GM21717 (cell line): Measurements from ENCODE around the gene KCNAB2.

ENCODE experiments used
- ATAC-seq: cut with Tn5 transposase; IDR thresholded peaks from one replicate; pipeline ENCODE4 v1.9.1; 2021; ENCODE audit warnings: mild to moderate bottlenecking, moderate library complexity; ENCODE audit not compliant: unreplicated experiment

The KCNAB2 gene

DNA sequence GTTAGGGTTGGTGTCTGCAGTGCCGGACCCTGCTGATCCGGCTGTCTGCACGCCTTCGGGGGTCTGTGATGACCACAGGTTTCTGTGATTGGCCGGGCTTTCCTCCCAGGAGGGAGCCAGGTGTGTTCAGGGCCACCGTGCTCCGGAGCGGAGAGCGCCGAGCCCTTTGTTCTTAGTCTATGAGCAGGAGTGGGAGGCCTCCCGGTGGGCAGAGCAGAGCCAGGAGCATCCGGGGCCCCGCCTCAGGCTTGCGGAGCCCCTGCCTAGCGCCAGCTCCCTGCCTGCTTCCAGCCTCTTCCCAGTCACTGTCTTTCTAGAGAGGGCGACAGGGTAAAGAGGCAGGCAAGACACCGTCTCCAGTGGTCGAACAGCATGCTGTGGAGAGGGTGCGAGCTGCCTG is 31.8 kb downstream of the KCNAB2 start:
- no peak for ATAC-seq

DNA sequence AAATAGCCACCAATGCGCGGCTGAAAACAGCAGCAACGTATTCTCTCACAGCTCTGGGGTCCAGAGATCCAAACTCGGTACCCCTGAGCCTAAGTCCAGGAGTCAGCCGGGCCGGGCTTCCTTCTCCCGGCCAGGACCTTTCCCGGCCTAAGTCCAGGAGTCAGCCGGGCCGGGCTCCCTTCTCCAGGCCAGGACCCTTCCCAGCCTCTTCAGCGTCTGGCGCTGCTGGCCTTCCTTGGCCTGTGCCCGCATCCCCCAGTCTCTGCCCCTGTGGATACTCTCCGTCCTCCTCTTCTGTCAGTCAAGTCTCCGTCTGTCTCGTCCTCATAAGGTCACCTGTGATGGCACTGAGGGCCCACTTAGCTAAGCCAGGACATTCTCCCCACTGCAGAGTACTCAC is 32.2 kb downstream of the KCNAB2 start:
- no peak for ATAC-seq

DNA sequence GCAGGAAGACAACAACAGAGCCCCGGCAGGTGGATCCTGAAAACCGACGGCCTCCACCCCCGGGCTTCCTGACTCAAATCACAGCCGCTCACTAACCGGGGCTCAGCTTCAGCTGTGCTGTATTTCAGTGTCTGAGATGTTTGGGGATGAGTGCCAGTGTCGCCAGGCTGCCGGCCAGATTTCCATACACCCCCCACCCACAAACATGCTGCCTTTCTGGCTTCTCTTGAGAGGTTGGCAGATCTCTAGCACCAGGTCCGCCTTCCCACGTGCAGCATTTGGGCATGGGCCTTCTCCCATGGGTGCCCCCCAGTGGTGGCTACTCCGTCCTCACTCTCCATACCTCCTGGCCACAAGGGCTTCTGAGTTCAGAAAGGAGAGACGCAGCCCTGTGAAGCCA is 34.8 kb downstream of the KCNAB2 start:
- no peak for ATAC-seq

DNA sequence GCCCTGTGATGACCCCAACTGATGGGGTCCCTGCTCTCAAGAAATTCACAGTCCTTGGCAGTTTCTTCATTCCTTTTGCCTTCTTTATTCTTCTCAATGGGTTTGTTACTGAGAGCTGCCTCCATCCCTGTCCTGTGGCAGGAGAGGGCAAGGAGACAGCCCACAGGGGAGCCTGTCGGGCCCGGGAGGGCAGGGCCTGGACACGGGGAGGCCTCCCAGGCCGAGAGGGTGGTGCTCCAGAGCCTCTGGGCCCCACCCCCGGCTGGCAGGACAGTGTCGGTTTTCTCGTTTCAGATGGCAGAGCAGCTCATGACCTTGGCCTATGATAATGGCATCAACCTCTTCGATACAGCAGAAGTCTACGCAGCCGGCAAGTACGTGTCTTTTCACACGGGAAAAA is 36.2 kb downstream of the KCNAB2 start:
- no peak for ATAC-seq

DNA sequence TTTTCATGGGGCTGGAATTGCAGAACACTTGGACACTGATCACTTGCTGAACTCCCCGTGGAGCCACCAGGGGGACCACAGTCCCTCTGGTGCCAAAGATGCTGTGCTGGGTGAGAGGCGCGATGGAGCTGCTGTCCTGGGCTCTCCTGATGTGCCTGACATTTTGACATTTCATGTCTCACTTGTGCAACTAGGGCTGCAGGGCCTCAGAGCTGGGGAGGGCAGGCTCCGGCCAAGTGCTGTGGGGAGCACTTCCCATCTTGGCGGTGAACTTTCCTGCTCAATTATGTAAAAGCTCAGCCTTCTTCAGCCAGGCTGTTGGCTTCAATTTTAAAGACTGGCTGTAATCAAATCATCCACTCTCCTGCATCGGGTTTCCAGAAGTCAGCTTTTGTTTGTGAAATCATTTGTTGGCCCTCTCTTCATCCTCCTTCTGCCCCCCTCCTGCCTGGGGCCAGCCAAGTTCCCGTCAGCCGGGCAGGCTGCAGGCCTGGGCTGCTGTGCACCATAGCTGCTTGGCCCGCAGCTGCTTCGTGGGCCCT is 36.8 kb downstream of the KCNAB2 start:
- ATAC-seq, result no peak

DNA sequence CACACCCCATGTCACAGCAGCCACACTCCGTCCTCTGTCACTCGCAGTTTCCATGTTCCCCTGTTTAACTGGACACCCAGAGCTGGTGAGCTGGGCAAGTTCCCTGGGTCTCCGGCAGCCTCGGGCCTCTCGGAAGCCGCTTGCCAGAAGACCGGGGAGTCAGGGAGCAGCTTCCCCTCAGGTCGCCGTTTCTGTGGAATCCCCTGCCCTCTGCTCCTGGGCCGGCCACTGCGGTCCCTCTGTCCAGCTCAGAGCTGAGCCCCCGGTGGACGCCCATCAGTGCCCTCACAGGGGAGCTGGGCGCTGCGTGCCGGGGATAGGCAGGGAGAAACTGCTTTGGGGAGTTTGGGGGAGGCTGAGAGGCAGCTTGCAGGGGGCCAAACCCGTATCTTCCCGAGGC is 37.7 kb downstream of the KCNAB2 start:
- no peak for ATAC-seq

DNA sequence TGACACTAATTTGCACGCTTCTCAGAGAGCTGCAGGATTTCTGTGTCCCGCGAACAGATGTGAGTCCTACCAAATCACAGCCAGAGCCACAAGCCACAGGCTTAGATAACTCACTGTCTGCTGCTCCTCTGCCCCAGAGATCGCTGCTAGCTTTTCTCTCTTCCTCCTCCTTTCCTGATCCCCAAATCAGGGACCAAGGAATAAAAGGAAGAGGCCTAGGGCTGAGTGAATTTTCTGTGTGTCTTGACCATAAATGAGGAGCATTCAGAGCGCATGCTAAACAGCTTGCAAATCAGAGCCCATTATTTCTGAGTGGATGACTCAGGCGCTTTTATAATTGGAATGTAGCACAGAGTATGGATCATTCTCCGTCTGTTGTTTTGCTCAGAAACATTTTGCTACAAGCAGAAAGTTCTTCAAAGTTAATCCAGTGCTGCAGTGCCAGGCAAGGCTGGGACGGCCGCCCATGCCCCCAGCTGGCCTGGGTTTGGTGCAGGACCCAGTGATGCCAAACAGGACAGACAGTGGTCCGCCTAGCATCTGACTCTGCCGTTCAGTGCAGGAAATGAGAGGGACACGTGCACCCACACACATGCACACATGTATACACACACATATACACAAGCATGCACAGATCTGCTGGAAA is 38.2 kb downstream of the KCNAB2 start:
- no peak for ATAC-seq

DNA sequence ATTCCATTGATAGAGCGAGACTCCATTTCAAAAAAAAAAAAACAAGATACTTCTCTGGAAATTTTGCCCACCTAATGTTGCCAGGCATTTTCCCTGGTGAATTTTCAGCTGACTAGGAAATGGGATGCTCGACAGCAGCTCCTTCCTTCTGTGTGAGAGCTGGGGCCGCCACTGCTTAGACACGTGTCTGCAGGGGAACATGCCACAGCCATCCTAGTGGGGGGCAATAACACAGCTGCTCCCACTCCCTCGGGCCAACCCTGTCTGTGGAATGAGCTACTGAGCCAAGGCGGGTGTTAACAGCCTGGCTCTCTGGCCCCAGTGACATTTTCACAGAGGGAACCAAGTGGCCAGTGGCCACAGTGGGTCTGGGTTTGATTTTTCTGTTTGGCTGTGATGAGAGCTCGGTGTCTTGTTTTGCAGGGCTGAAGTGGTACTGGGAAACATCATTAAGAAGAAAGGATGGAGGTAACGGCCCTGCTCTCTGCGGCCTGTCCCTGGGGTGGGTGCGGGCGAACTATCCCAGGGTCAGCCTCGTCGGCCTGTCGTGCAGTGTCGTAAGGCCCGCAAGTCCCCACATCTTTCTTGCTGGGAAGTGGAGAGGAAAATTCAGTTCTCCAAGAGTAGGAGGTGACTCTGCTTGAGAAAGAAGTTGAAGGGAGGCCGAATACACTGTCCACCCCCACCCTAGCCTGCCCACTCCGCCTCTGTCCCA is 39.2 kb downstream of the KCNAB2 start:
- no peak for ATAC-seq

DNA sequence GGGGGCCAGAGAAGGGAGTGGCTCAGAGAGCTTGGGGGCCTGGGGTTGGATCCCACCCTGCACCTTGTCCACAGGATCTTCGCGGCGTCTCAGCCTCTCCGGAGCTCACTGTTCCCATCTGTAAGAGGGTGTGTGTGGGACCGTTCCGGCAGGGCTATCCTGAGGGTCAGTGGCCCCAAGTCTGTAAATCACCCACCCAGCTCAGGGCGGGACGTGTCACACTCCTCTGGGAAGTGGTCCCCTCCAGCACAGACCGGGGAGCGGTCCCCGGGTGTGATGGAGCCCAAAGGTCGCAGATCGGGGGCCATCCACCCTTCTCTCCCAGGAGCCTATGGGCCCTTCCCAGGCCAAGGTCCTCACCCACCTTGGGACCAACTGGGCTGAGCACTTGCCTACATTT is 40.0 kb downstream of the KCNAB2 start:
- no peak for ATAC-seq

DNA sequence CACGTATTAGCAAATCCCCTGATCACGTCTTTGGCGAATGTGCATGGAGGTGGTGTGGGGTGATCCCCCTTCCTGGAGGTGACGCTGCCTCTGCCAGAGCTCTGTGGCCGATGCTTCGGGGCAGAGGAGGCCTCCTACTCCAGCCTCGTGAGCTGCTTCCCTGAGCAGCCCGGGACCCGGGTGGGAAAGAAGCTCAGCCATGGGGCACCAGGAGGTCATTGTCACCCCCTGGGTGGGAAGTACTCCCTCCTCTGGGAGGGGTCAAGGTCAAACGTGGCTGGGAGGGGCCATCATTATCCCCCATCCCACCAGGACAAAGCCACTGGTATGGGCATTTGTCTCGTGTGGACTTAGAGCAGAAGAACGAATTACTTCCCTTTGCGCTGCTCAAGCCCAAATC is 40.7 kb downstream of the KCNAB2 start:
- ATAC-seq, result no peak

DNA sequence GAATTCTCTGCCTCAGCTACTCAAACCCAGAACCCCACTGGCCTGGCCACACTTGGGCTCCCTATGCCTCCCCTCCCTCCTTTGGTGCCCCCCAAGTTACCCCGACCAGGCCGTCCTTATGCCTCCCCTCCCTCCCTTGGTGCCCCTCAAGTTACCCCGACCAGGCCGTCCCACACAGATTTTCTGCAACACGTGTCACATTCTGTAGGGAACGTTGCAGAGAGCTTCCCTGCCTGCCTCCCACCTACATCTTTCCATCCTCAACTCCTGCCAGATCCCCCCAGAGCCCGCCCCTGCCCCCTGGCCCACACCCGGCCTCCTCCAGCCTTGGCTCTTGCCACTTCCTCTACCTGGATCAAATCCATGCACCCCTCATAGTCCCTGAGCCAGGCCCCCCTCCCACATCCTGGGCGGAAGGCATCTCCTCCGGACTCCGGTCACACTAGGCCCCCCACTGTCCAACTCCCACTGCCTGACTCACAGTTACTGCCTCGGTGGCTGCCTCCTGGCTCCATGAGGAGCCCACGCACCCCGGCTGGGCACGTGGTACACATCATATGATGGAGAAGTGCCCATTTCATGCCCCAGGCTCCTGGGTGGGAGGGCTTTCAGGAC is 41.2 kb downstream of the KCNAB2 start:
- no peak for ATAC-seq

DNA sequence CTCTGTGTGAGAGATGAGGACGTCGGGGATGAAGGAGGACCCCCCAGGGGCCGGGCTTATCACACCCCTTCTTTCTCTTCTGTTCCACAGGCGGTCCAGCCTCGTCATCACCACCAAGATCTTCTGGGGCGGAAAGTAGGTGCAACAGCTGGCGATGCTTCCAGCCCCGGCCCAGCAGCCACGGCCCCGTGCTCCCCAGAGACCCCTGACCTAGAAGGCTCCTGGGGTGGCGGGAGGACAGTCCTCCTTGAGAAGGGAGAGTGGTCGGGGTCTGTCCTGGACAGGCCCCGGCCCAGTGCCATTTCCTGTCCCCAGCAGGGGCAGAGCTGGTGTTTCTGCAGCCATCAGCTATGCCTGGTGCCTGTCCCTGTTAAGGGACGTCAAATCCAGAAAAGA is 41.7 kb downstream of the KCNAB2 start:
- no peak for ATAC-seq

DNA sequence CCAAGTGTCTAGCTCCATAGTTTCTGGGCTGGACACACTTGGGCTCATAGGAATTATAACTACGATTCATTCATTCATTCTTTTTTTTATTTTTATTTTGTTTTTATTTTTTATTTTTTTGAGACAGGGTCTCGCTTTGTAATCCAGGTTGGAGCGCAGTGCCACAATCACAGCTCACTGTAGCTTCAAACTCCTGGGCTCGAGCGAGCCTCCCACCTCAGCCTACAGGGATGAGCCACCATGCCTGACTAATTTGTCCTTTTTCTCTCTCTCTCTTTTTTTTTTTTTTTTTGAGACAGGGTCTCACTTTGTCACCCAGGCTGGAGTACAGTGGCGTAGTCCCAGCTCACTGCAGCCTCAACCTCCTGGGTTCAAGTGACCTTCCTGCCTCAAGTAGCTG is 42.3 kb downstream of the KCNAB2 start:
- no peak for ATAC-seq

DNA sequence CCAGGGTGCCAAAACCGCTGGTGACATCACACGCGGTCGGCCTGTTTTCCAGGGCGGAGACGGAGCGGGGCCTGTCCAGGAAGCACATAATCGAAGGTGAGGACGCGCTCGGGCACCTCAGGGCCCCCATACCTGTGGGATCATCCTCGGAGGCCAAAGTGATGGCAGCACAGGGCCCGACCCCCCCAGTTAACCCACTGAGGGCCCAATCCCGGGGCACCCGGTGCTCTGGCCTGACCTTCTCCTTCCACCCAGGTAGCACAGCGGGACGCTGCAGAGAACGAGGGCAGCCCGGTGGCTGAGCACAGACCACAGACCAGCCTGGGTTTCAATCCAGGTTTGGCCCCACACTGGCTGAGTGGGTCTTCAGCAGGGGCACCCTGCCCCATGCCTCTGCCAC is 43.3 kb downstream of the KCNAB2 start:
- ATAC-seq, result no peak

DNA sequence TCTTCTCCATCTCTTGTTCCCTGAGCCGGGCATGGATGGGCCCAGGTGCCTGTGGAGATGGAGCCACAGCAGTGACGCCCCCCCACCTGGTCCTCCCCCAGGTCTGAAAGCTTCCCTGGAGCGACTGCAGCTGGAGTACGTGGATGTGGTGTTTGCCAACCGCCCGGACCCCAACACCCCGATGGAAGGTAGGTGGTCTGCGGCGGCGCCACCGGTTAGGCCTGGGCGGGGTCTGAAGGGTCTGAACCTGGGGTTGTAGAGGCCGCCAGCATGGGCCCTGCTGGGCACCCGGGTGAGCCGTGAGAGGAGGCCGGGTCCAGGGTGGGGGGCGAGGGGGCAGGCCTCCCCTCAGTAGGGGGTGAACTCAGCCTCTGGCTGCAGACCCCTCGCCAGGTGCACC is 44.6 kb downstream of the KCNAB2 start:
- no peak for ATAC-seq

DNA sequence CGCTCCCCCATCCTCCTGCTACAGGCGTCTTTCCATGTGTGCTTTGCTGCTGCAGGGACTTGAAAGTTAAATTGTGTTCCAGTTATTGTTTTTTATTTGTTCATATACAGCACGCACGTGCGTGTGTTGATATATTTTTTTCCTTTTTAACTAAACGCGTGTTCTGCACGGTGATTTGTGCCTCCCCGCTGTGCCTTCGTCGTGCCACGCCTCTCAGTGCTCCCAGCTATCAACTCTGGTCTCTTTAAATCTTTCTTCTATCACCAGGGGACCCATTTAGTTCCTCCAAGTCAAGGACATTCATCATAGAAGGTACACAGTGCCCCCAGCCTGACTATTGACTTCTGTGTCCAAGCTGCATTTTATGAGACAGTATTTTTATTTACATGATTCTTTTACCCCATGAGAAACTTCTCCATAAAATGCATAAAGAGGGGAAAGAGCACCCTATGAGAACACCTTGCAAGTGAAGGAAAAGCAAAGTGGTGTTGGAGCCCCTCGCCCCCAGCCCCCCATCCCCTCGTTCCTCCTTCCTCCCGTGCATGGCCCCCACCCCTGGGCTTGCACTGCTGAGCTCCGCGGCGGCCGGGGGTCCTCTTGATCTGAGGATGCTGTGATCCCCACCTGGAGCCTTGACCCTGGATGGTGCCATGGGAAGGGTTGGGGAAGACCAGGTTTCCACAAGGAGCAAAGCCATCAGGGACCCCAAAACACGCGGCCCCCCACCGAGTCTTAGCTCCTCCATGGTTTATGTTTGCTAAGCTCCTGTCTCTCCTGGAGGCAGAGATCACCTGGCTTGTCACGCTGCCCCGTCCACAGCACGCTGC is 45.5 kb downstream of the KCNAB2 start:
- ATAC-seq, result no peak

DNA sequence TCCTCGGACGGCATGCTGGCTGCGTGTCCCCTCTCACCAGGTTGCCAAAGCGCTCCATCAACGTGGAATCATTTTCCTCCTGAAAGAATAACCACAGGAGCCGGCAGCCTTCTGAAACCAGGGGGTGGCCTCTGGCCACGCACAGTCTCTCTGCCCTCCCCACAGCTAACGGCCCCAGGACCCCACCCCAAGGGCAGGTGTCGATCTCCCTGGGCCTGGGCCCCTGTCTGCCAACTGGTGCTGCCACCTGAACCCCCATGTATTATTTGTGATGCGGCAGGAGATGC is 46.1 kb downstream of the KCNAB2 start:
- ATAC-seq, result no peak

DNA sequence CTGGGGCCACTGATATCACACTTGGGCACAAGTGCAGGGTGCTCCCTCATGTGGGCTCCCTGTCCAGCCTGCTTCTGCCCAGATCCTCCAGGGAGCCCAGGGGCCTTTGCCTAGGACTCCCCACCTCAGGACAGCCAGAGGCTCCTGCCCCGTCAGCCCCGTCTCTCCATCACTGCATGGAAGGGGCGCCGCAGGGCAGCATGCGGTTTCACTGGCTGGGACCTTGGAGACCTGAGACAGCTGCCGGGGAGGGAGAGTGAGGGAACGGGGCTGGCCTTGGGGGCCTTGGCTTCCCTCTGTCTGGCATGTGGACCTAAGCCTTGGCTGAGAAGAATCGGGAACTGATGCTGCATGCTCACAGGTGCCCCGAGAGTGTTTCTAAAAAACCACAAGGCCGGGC is 46.5 kb downstream of the KCNAB2 start:
- ATAC-seq, result no peak

DNA sequence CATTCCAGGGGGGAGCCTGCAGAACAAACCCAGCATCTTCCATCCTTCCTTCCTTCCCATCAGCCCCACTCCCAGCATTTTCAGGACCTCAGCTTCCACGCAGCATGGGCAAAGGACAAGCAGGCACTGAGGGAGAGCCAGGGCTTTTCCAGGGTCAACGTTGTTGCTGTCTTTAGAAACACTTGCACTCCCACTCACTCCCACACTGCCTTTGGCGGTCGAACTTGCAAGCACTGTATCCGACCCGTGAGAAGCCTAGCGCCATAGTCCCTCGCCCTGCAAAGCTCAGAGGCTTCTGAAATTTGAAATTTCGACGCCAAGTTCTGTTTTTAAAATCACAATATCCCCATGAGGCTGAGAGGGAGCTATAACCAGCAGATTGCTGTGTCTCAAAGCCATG is 47.4 kb downstream of the KCNAB2 start:
- no peak for ATAC-seq

DNA sequence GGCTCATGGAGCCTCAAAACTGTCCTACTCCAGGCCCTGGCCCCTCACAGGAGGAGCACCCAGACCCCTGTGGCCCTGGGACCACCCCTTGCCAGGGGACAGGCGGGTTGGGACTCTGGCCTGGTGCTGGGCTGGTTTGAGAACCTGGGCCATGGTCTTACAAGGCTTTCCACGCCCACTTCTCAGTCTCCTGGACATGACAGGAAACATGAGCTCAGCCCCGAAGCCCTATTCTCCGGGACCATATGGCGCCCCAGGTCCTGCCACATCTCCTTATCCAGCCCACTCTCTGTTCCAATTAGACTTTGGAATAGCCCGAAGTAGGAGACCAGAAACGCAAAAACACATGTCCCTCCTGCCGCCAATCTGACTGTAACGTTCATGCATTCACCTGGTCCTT is 47.9 kb downstream of the KCNAB2 start:
- no peak for ATAC-seq

DNA sequence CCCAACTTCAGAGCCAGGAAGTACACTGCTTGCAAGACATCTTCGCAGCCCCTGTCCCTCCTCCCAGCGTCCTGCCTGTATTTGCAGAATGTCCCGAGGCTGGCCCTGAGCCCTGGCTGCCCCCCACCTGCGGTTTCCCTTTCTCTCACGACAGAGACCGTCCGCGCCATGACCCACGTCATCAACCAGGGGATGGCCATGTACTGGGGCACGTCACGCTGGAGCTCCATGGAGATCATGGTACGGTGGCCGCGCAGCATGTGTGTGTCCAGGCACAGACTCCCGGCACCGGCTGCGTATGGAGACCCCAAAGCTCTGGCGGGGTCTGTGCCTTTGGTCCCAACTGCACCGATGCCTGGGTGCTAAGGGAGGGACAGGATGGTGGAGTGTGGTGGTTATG is 48.6 kb downstream of the KCNAB2 start:
- no peak for ATAC-seq
